Parathyroid adenoma (tissue), 2 donors: Measurements from ENCODE around the gene TEX35.

Source experiments
- H2AFZ ChIP-seq: fragments of 300-600 bp; sonication (generic); one replicate; pipeline ENCODE4 v1.7.0; 2017; ENCODE audit warnings: antibody characterized with exemption, mild to moderate bottlenecking
- H3K27ac ChIP-seq: fragments of 300-600 bp; sonication (generic); one replicate; pipeline ENCODE4 v1.7.0; 2017
- H3K27me3 ChIP-seq: fragments of 300-600 bp; sonication (generic); one replicate; pipeline ENCODE4 v1.7.0; 2017; ENCODE audit warnings: low read length; ENCODE audit not compliant: control insufficient read depth, insufficient read depth
- H3K36me3 ChIP-seq: fragments of 300-600 bp; sonication (generic); one replicate; pipeline ENCODE4 v1.7.0; 2017; ENCODE audit warnings: low read length; ENCODE audit not compliant: control insufficient read depth, insufficient read depth
- H3K4me1 ChIP-seq: fragments of 300-600 bp; sonication (generic); one replicate; pipeline ENCODE4 v1.7.0; 2017; ENCODE audit warnings: control low read depth
- H3K4me2 ChIP-seq: fragments of 300-600 bp; sonication (generic); one replicate; pipeline ENCODE4 v1.7.0; 2017; ENCODE audit warnings: low read length
- H3K4me3 ChIP-seq: fragments of 300-600 bp; sonication (generic); one replicate; pipeline ENCODE4 v1.7.0; 2017; ENCODE audit warnings: low read depth, low read length
- H3K79me2 ChIP-seq: fragments of 300-600 bp; sonication (generic); one replicate; pipeline ENCODE4 v1.7.0; 2017; ENCODE audit warnings: control low read depth
- H3K9ac ChIP-seq: fragments of 300-600 bp; sonication (generic); one replicate; pipeline ENCODE4 v1.7.0; 2017; ENCODE audit warnings: mild to moderate bottlenecking
- H3K9me3 ChIP-seq: fragments of 300-600 bp; sonication (generic); one replicate; pipeline ENCODE4 v1.7.0; 2017; ENCODE audit warnings: low read length; ENCODE audit not compliant: control insufficient read depth
- CTCF ChIP-seq: fragments of 300-600 bp; sonication (generic); IDR thresholded peaks from one replicate; pipeline ENCODE4 v1.7.0; 2017; ENCODE audit warnings: antibody characterized with exemption, mild to moderate bottlenecking
- donor health status: primary hyperparathyroidism.

The TEX35 gene

GRCh38 chr1:178503849-178504248 is 9.1 kb upstream of the TEX35 start:
- Histone ChIP-seq H3K36me3 (no peaks in the 10 kb centered on the region), H3K4me2 (no peak overlapping the region), H3K79me2 (no peaks in the 10 kb centered on the region), H2AFZ (no peak overlapping the region), H3K27me3 (no peaks in the 10 kb centered on the region), H3K9ac (no peak overlapping the region), H3K9me3 (no peaks in the 10 kb centered on the region), H3K27ac (no peak overlapping the region), H3K4me1 (no peaks in the 10 kb centered on the region), H3K4me3 (no peak overlapping the region)
- TF ChIP-seq CTCF: no peak

- H3K9ac ChIP-seq: no peak overlapping the region
- H3K36me3 ChIP-seq: no peaks in the 10 kb centered on the region
- no peak overlapping the region for H2AFZ ChIP-seq
- H3K27ac ChIP-seq: no peak overlapping the region
- H3K4me2 ChIP-seq: no peak overlapping the region
- TF ChIP-seq CTCF: no peak
- no peaks in the 10 kb centered on the region for H3K9me3 ChIP-seq
- H3K27me3 ChIP-seq: no peaks in the 10 kb centered on the region
- H3K79me2 ChIP-seq: no peaks in the 10 kb centered on the region
- H3K4me3 ChIP-seq: no peak overlapping the region
- H3K4me1 ChIP-seq: no peaks in the 10 kb centered on the region
These were observed 8.6 kb upstream of the TEX35 start for GRCh38 chr1:178504286-178504685.

- H3K4me1 ChIP-seq: no peaks in the 10 kb centered on the region
- H3K27me3 ChIP-seq: no peaks in the 10 kb centered on the region
- H3K36me3 ChIP-seq: no peaks in the 10 kb centered on the region
- H3K4me3 ChIP-seq: no peak overlapping the region
- no peak overlapping the region for H3K27ac ChIP-seq
- H3K79me2 ChIP-seq: no peaks in the 10 kb centered on the region
- H3K9ac ChIP-seq: no peak overlapping the region
- H3K9me3 ChIP-seq: no peaks in the 10 kb centered on the region
- no peak overlapping the region for H2AFZ ChIP-seq
- H3K4me2 ChIP-seq: no peak overlapping the region
- no peak for TF ChIP-seq CTCF
These were observed 6.7 kb upstream of the TEX35 start for GRCh38 chr1:178506177-178506576.

- H3K4me1 ChIP-seq: no peaks in the 10 kb centered on the region
- H3K9me3 ChIP-seq: no peaks in the 10 kb centered on the region
- H3K4me3 ChIP-seq: no peak overlapping the region
- TF ChIP-seq CTCF: no peak
- H3K4me2 ChIP-seq: no peak overlapping the region
- no peaks in the 10 kb centered on the region for H3K36me3 ChIP-seq
- no peaks in the 10 kb centered on the region for H3K27me3 ChIP-seq
- no peak overlapping the region for H3K9ac ChIP-seq
- H2AFZ ChIP-seq: no peak overlapping the region
- no peaks in the 10 kb centered on the region for H3K79me2 ChIP-seq
- H3K27ac ChIP-seq: no peak overlapping the region
These were observed 6.2 kb upstream of the TEX35 start for GRCh38 chr1:178506669-178507068.

- Histone ChIP-seq H3K36me3 (no peaks in the 10 kb centered on the region), H2AFZ (peak overlapping the region; percentile 25), H3K9me3 (no peaks in the 10 kb centered on the region), H3K27ac (no peak overlapping the region), H3K4me1 (peaks cover 2% of the 10 kb centered on the region), H3K4me3 (no peak overlapping the region), H3K9ac (no peak overlapping the region), H3K4me2 (no peak overlapping the region), H3K27me3 (no peaks in the 10 kb centered on the region), H3K79me2 (no peaks in the 10 kb centered on the region)
- TF ChIP-seq CTCF: no peak
These were observed 3.4 kb upstream of the TEX35 start for GRCh38 chr1:178509414-178510007.
